ENCODE measurements around the gene STK33. TPM values are rescaled to one million over a fixed set of nuclear protein-coding genes. Genes with fewer than 3 reads are reported as not detected.

The STK33 gene
- total RNA-seq, 1 experiment from 2014 or later: 3.9 TPM

- POLR2A ChIA-PET: interaction anchor here (0.6 kb wide), 1 partner anchor 195 kb away, joined by 6 read pairs; no protein-coding TSS in a partner anchor
- DNase-seq (ENCODE audit: low read depth, low spot score): no peak
- ATAC-seq: no peak
- BruUV-seq (replicated peaks): no TSS peak
- Histone ChIP-seq H3K4me1 (ENCODE audit: control insufficient read depth, insufficient read depth, low read length) (no peaks in the 10 kb centered on the region), H3K4me3 (ENCODE audit: low read depth in 2 of 2, low read length in 2 of 2) (no peak overlapping the region), H3K27ac (ENCODE audit: low read length) (no peak overlapping the region), H3K36me3 (ENCODE audit: control insufficient read depth, insufficient read depth, low read length) (no peaks in the 10 kb centered on the region), H3K27me3 (ENCODE audit: control insufficient read depth, insufficient read depth, low read length) (no peaks in the 10 kb centered on the region; the same call in 1 of the 2 replicates), H3K9me3 (ENCODE audit: control insufficient read depth, insufficient read depth, low read depth, low read length) (no peaks in the 10 kb centered on the region)
- CTCF ChIA-PET: no interaction called here
- no peak for TF ChIP-seq REST (IDR thresholded peaks at IDR 0.05; ENCODE audit: insufficient read depth in 1 of 2, low read depth in 2 of 2, low read length in 1 of 2)
- TF ChIP-seq POLR2AphosphoS5 (IDR thresholded peaks at IDR 0.05; ENCODE audit: low read depth, low read length): no peak
- TF ChIP-seq CTCF (IDR thresholded peaks at IDR 0.05): no peak
- TF ChIP-seq SIN3A (IDR thresholded peaks at IDR 0.05; ENCODE audit: borderline replicate concordance, insufficient read depth, low read depth, low read length): no peak
- TF ChIP-seq TCF7L2 (IDR thresholded peaks at IDR 0.05; ENCODE audit: low read depth, low read length): no peak
- intact Hi-C loops (cut with micrococcal nuclease; ENCODE audit: unreplicated experiment) (no loop called here), in situ Hi-C loops (cut with HindIII; ENCODE audit: low pct_unique_long_range_greater_than_20kb, low sequenced_read_pairs) (no loop called here)
Measured at GRCh38 chr11:8392166-8392565, 201.9 kb downstream of the STK33 start.

- POLR2A ChIA-PET: no interaction called here
- Histone ChIP-seq H3K36me3 (ENCODE audit: control insufficient read depth, insufficient read depth, low read length) (no peaks in the 10 kb centered on the region), H3K27me3 (ENCODE audit: control insufficient read depth, insufficient read depth, low read length) (no peaks in the 10 kb centered on the region; the same call in 1 of the 2 replicates), H3K4me1 (ENCODE audit: control insufficient read depth, insufficient read depth, low read length) (no peaks in the 10 kb centered on the region), H3K9me3 (ENCODE audit: control insufficient read depth, insufficient read depth, low read depth, low read length) (no peaks in the 10 kb centered on the region), H3K27ac (ENCODE audit: low read length) (no peak overlapping the region), H3K4me3 (ENCODE audit: low read depth in 2 of 2, low read length in 2 of 2) (no peak overlapping the region)
- in situ Hi-C loops (cut with HindIII; ENCODE audit: low pct_unique_long_range_greater_than_20kb, low sequenced_read_pairs) (no loop called here), intact Hi-C loops (cut with micrococcal nuclease; ENCODE audit: unreplicated experiment) (no loop called here)
- CTCF ChIA-PET: no interaction called here
- no peak for TF ChIP-seq REST (IDR thresholded peaks at IDR 0.05; ENCODE audit: insufficient read depth in 1 of 2, low read depth in 2 of 2, low read length in 1 of 2)
- no peak for TF ChIP-seq SIN3A (IDR thresholded peaks at IDR 0.05; ENCODE audit: borderline replicate concordance, insufficient read depth, low read depth, low read length)
- TF ChIP-seq POLR2AphosphoS5 (IDR thresholded peaks at IDR 0.05; ENCODE audit: low read depth, low read length): no peak
- no TSS peak for BruUV-seq (replicated peaks)
- no peak for ATAC-seq
- no peak for DNase-seq (ENCODE audit: low read depth, low spot score)
Measured at GRCh38 chr11:8390851-8391612, 203.0 kb downstream of the STK33 start.

All from Panc1 (cell line).